AG10803 (cell line): Measurements from ENCODE around the gene CADM1.

ENCODE experiments used
- DNase-seq: peaks from one replicate; pipeline ENCODE4 v3.0.0; 2010; ENCODE audit warnings: low read depth
- H3K4me3 ChIP-seq: 2 replicates; pipeline ENCODE4 v1.5.1; 2011; ENCODE audit warnings: mild to moderate bottlenecking, low read length, control low read depth
- TF ChIP-seq, protein P1 (sequence below): conservative IDR thresholded peaks from 2 replicates; pipeline ENCODE4 v1.5.1; 2011; ENCODE audit warnings: mild to moderate bottlenecking, low read length, control low read depth, inconsistent platforms

CADM1 gene

DNA sequence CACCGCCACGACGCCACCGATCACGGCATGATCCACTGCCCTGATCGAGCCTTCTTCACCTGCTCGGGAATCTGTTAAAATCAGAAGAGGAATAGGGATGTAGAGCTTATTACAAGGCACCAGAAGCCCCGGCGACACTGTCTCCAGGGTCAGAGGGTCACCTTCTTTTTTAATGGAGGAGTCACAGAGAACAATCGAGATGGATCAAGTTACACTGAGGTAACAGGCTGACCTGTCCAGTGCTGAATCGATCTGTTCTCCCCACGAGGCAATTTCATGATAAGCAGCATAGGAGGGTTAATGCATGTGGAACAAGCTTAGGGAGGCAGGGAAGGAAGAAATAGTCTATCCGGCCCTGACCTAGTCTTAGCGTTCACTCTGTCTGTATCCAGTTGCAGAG lies 325.5 kb downstream of the CADM1 start:
- TF ChIP-seq, protein P1, sequence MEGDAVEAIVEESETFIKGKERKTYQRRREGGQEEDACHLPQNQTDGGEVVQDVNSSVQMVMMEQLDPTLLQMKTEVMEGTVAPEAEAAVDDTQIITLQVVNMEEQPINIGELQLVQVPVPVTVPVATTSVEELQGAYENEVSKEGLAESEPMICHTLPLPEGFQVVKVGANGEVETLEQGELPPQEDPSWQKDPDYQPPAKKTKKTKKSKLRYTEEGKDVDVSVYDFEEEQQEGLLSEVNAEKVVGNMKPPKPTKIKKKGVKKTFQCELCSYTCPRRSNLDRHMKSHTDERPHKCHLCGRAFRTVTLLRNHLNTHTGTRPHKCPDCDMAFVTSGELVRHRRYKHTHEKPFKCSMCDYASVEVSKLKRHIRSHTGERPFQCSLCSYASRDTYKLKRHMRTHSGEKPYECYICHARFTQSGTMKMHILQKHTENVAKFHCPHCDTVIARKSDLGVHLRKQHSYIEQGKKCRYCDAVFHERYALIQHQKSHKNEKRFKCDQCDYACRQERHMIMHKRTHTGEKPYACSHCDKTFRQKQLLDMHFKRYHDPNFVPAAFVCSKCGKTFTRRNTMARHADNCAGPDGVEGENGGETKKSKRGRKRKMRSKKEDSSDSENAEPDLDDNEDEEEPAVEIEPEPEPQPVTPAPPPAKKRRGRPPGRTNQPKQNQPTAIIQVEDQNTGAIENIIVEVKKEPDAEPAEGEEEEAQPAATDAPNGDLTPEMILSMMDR = no peak

GRCh38 chr11:115173136-115173535 lies 331.1 kb downstream of the CADM1 start:
- TF ChIP-seq, protein P1 = no peak
- DNase-seq = no peak
- no peak overlapping the region for H3K4me3 ChIP-seq

More for the DNA sequence above, 325.5 kb downstream of the CADM1 start:
- H3K4me3 ChIP-seq = no peak overlapping the region
- no peak for DNase-seq

DNA sequence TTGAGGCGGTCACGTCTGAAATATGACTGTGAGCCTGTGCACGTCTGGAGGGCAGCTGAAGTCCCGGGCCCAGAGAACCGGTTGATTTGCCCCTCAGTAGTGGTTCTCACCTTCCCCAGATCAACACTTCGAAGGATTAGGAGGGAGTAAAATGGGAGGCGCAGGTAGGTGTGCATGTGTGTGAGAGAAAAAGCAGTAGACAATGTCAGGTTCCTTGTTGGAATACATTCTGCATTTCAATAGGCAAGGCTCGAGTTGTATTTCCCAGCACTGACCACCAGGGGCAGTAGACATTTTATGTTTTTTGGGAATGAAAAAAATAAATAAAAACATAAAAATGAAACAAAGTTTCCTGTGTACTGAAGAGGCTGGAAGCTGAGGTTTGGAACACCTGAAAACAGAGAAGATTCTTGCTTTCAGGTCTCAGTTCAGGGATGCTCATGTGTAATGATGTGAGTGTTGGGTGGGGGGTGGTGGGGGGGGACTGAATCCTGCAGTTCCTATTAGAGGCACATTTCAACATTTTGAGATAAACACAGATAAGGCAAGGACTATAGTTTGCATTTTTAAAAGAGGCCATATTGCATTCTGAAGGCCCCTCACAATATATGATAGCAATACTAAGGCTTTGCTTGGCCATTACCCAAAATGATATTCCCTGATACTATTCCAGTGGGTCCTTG lies 333.9 kb downstream of the CADM1 start:
- TF ChIP-seq, protein P1 = peak; percentile 76
- H3K4me3 ChIP-seq = no peak overlapping the region
- DNase-seq = peak; percentile 24

DNA sequence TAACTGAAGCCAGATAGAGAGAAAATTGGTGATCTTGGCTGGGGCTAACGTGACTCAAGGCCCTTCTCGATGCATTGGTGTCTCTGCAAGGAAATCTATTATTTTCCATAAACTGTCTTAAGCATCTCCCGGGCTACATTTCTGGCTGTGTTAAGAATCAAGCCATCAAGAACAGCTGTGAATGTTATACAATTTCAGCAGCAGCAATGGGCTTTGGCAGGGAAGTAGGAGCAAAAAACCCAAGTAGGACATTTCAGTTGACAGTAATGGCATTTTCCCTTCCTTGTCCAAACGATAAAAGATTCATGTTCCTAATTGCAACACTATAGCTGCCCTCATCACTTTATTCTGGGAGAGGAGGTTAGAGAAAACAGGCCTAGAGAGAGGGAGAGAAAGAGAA lies 335.0 kb downstream of the CADM1 start:
- no peak overlapping the region for H3K4me3 ChIP-seq
- TF ChIP-seq, protein P1 = no peak
- peak; percentile 17 for DNase-seq

DNA sequence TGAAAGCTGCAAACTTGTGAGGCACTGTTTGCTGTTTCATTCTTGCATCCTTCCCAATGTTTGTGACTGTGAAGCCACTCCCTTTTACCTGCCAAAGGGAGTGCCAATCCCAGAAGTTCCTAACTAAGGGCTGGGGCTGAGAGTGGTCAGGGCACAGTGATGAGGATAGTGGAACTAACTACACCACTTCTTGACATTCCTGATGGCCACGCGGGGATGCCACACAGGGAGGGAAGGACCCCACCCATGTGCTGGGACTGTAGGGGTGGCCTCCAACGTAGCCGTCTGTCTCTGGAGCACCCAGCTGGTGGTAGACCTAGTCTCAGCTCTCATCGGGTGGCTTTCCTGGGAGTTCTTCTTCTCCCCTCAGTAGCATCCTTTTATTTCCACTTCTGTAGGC lies 335.5 kb downstream of the CADM1 start:
- DNase-seq = no peak
- H3K4me3 ChIP-seq = no peak overlapping the region
- TF ChIP-seq, protein P1 = no peak

- TF ChIP-seq, protein P1 = no peak
- DNase-seq = peak; percentile 49
- H3K4me3 ChIP-seq = no peak overlapping the region
These were observed 336.0 kb downstream of the CADM1 start for GRCh38 chr11:115168229-115168671.

DNA sequence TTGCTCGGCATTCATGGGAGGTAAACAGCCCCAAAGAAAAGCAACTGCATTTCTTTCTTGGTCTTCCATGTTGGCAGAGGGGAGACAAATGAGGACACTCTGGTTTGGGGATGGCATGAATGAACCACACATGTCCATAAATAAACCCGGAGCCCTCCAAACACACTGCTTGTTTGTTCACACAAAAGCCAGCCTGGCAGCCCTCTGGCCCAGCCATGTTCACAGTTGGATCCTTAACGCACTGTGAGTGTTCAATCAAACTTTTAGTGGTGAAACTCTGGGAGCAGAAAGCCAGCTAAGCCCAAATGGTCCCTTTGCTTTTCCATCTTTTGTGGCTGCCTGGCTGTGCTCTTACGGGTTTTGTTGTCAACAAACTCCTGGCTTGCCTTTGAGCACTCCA lies 336.8 kb downstream of the CADM1 start:
- H3K4me3 ChIP-seq = no peak overlapping the region

More for the DNA sequence above, 336.8 kb downstream of the CADM1 start:
- DNase-seq = no peak
- TF ChIP-seq, protein P1 = no peak
